GM12878 (cell line): Measurements from ENCODE around the gene APOC1. TPM values are rescaled to one million over a fixed set of nuclear protein-coding genes. Genes with fewer than 3 reads are reported as not detected.

ENCODE experiments used
- ATAC-seq: fragments of 200-7000 bp; cut with Tn5 transposase; 3 replicates; pipeline ENCODE4 v1.9.1; 2020; ENCODE audit warnings: mild to moderate bottlenecking, moderate library complexity
- BruUV-seq: library from RNA; stranded (reverse); fragments of 400-500 nt; replicated peaks from 2 replicates; lab custom pipeline; 2021; lab: Mats Ljungman, UMichigan
- CTCF ChIA-PET: fragments of 300-600 bp; sonication (Branson Sonifier 250); formaldehyde crosslinking; extraction: SDS; loops from one replicate; lab custom pipeline; 2021; ENCODE audit warnings: inconsistent platforms; lab: Yijun Ruan, JAX
- POLR2A ChIA-PET: fragments of 350-600 bp; formaldehyde crosslinking; extraction: SDS; loops from one replicate; lab custom pipeline; 2021; ENCODE audit warnings: inconsistent platforms; lab: Charles Lee
- RAD21 ChIA-PET: fragments of 300-600 bp; sonication (Branson Sonifier 250); formaldehyde crosslinking; loops from one replicate; lab custom pipeline; 2023; ENCODE audit warnings: antibody characterized with exemption; ENCODE audit not compliant: unreplicated experiment; lab: Charles Lee
- SMC1A ChIA-PET: fragments of 300-600 bp; sonication (Branson Sonifier 250); formaldehyde crosslinking; loops from one replicate; lab custom pipeline; 2023; ENCODE audit not compliant: unreplicated experiment, uncharacterized antibody; lab: Charles Lee
- DNase-seq: peaks from one replicate; pipeline ENCODE4 v3.0.0-alpha.2; 2011; ENCODE audit warnings: low read depth, low spot score
- FAIRE-seq: peaks from 3 replicates; lab custom pipeline; 2011; peaks lifted over from hg19 to GRCh38; lab: Jason Lieb, UNC
- H2AFZ ChIP-seq: 2 replicates; pipeline ENCODE4 v1.6.0; 2011; ENCODE audit warnings: low read depth, low read length, control low read depth; ENCODE audit not compliant: control insufficient read depth
- H3K27ac ChIP-seq: 2 replicates; pipeline ENCODE4 v1.5.1; 2011; ENCODE audit warnings: control low read depth; ENCODE audit not compliant: control insufficient read depth, insufficient read depth
- H3K27me3 ChIP-seq, 2 experiments: replicated peaks in 1 of 2; 2 replicates each; pipeline versions ENCODE4 v1.6.0 to v1.6.1; 2011; ENCODE audit warnings: low read length in 1 of 2; ENCODE audit not compliant: control insufficient read depth in 2 of 2, insufficient read depth in 2 of 2
- H3K36me3 ChIP-seq, 2 experiments: 2 replicates each; pipeline ENCODE4 v1.5.1; 2011; ENCODE audit warnings: low read length in 1 of 2; ENCODE audit not compliant: control insufficient read depth in 2 of 2, insufficient read depth in 2 of 2
- H3K4me1 ChIP-seq: 2 replicates; pipeline ENCODE4 v1.6.1; 2011; ENCODE audit warnings: mild to moderate bottlenecking, low read length, moderate library complexity, mixed read lengths; ENCODE audit not compliant: control insufficient read depth, insufficient read depth
- H3K4me2 ChIP-seq: 2 replicates; pipeline ENCODE4 v1.6.0; 2011; ENCODE audit warnings: control low read depth; ENCODE audit not compliant: control insufficient read depth, insufficient read depth
- H3K4me3 ChIP-seq: fragments of 200-600 bp; sonication (generic); 2 replicates; pipeline ENCODE4 v1.5.1; 2016
- H3K79me2 ChIP-seq: 2 replicates; pipeline ENCODE4 v1.6.0; 2011; ENCODE audit warnings: low read length; ENCODE audit not compliant: control insufficient read depth, insufficient read depth
- H3K9ac ChIP-seq: 2 replicates; pipeline ENCODE4 v1.8.0; 2011; ENCODE audit warnings: low read length, control low read depth, mixed read lengths; ENCODE audit not compliant: control insufficient read depth, insufficient read depth
- H3K9me3 ChIP-seq: replicated peaks from 3 replicates; pipeline ENCODE4 v1.5.1; 2011; ENCODE audit warnings: mild to moderate bottlenecking, low read length; ENCODE audit not compliant: control insufficient read depth, insufficient read depth
- H4K20me1 ChIP-seq: 2 replicates; pipeline ENCODE4 v1.6.0; 2011; ENCODE audit not compliant: control insufficient read depth, insufficient read depth
- CBFB ChIP-seq: IDR thresholded peaks from 2 replicates; pipeline ENCODE4 v1.6.1; 2016; ENCODE audit warnings: antibody characterized with exemption, low read depth
- CREB1 ChIP-seq: IDR thresholded peaks from 2 replicates; pipeline ENCODE4 v1.6.1; 2012; ENCODE audit warnings: low read depth, mild to moderate bottlenecking, inconsistent platforms
- HDAC6 ChIP-seq: fragments of 200-600 bp; sonication (generic); IDR thresholded peaks from one replicate; pipeline ENCODE4 v1.8.0; 2017; ENCODE audit warnings: antibody characterized with exemption; ENCODE audit not compliant: unreplicated experiment
- JUND ChIP-seq: IDR thresholded peaks from 2 replicates; pipeline ENCODE4 v1.6.1; 2012; ENCODE audit warnings: low read depth, mild to moderate bottlenecking, low read length, improper control_type of control experiment, moderate library complexity
- KLF5 ChIP-seq: fragments of 450-650 bp; IDR thresholded peaks from 2 replicates; pipeline ENCODE4 v1.6.1; 2014; ENCODE audit warnings: mild to moderate bottlenecking; ENCODE audit not compliant: partially characterized antibody
- PKNOX1 ChIP-seq: fragments of 450-650 bp; IDR thresholded peaks from 2 replicates; pipeline ENCODE4 v1.6.1; 2016; ENCODE audit warnings: mild to moderate bottlenecking
- RCOR1 ChIP-seq: conservative IDR thresholded peaks from 2 replicates; pipeline ENCODE4 v1.6.1; 2012; ENCODE audit warnings: low read depth, low read length, improper control_type of control experiment
- SMARCA5 ChIP-seq: fragments of 450-650 bp; IDR thresholded peaks from 2 replicates; pipeline ENCODE4 v1.6.1; 2017; ENCODE audit warnings: mild to moderate bottlenecking
- SPI1 ChIP-seq: IDR thresholded peaks from 2 replicates; pipeline ENCODE4 v1.6.1; 2011; ENCODE audit warnings: low read depth, mild to moderate bottlenecking, low read length, moderate library complexity, borderline replicate concordance; ENCODE audit not compliant: insufficient read depth
- ZNF217 ChIP-seq: fragments of 450-650 bp; IDR thresholded peaks from 2 replicates; pipeline ENCODE4 v1.6.1; 2017; ENCODE audit warnings: antibody characterized with exemption, mild to moderate bottlenecking
- WGBS: methylation state at CpG from one replicate; pipeline ENCODE4 v1.1.6; 2016; ENCODE audit warnings: low lambda C conversion rate; ENCODE audit not compliant: insufficient replicate concordance, insufficient coverage; ENCODE audit errors: missing lambda C conversion rate; 5-methylcytosine and 5-hydroxymethylcytosine counted together
- in situ Hi-C: fragments of 300-500 bp; cut with MboI; formaldehyde crosslinking; loops from 9 replicates; pipeline ENCODE4 v1.14.3; 2018; ENCODE audit warnings: mixed read lengths
- intact Hi-C: fragments of 100-400 bp; cut with micrococcal nuclease; formaldehyde crosslinking; loops from one replicate; pipeline ENCODE4 v1.14.2; 2022; ENCODE audit not compliant: unreplicated experiment
- polyA plus RNA-seq, 11 experiments: library from polyadenylated mRNA; depleted of rRNA in 4 of 11; unstranded in 6 of 11; stranded (reverse) in 5 of 11; fragments of >200 nt; fragmentation: Nextera tagmentation in 4 of 11; fragmentation: Illumina TruSeq in 1 of 11; extraction: Ambion mirVana in 4 of 11; extraction: Trizol in 1 of 11; gene quantifications; 1 replicate in 1 of 11; 2 replicates in 10 of 11; pipeline versions ENCODE4 v1.2.1 to v1.2.3, GENCODE V29; 2011 to 2016; ENCODE audit warnings: inconsistent platforms in 2 of 11, missing spikeins in 2 of 11, low read depth in 1 of 11
- total RNA-seq, 4 experiments: library from RNA; depleted of rRNA in 3 of 4; stranded (reverse); fragments of >200 nt in 3 of 4; fragmentation: Illumina TruSeq in 1 of 4; extraction: Trizol in 1 of 4; gene quantifications; 2 replicates each; pipeline versions ENCODE4 v1.2.1 to v1.2.3, GENCODE V29; 2013 to 2021
- TF ChIP-seq, protein P1 (sequence below): fragments of 450-650 bp; IDR thresholded peaks from 2 replicates; pipeline ENCODE4 v1.6.1; 2017; ENCODE audit warnings: low read depth, mild to moderate bottlenecking, moderate library complexity
- TF ChIP-seq, protein P2 (sequence below): IDR thresholded peaks from 2 replicates; pipeline ENCODE4 v1.6.1; 2012; ENCODE audit warnings: improper control_type of control experiment, low read depth, low read length; ENCODE audit not compliant: insufficient replicate concordance
- TF ChIP-seq, protein P3 (sequence below): IDR thresholded peaks from 2 replicates; pipeline ENCODE4 v1.6.1; 2012; ENCODE audit warnings: low read depth, low read length, improper control_type of control experiment
- TF ChIP-seq, protein P4 (sequence below): IDR thresholded peaks from 2 replicates; pipeline ENCODE4 v1.6.1; 2012; ENCODE audit warnings: low read length, inconsistent platforms

Gene APOC1
- total and polyA plus RNA-seq, 10 of the 15 experiments (the other 5 are each of a cell fraction or from before 2014, with no cell fraction given) = 0.73 to 4.0 (median 2.6) TPM

DNA sequence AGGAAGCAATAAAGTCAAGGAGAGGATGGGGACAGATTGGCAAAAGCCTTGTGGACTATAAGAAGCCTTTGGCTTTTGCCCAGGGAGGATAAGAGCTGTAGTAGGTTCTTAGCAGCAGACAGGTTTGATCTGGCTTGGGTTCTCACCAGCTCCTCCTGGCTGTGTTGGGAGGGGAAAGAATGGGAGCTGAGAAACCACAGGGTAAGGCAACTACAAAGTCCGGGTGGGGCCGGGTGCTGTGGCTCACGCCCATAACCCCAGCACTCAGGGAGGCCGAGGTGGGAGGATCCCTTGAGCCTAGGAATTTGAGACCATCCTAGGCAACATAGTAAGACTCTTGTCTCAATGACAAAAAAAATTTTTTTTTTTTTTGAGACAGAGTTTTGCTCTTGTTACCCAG lies 47.7 kb upstream of the APOC1 start:
- H3K9ac ChIP-seq = no peak overlapping the region
- no peak overlapping the region for H3K4me2 ChIP-seq
- SMC1A ChIA-PET = no interaction called here
- ATAC-seq (no peak), DNase-seq (no peak), FAIRE-seq (no peak)
- no peak overlapping the region for H3K27ac ChIP-seq
- no peak overlapping the region for H2AFZ ChIP-seq
- intact Hi-C loops = no loop called here
- no peaks in the 10 kb centered on the region for H3K79me2 ChIP-seq
- H3K4me1 ChIP-seq = no peaks in the 10 kb centered on the region
- H3K4me3 ChIP-seq = no peak overlapping the region
- in situ Hi-C loops = no loop called here
- no TSS peak for BruUV-seq
- POLR2A ChIA-PET = no interaction called here
- WGBS = 69% methylated on average over 4 of the region's 4 CpGs
- H3K9me3 ChIP-seq = no peaks in the 10 kb centered on the region
- CTCF ChIA-PET = no interaction called here
- no peaks in the 10 kb centered on the region for H3K36me3 ChIP-seq
- RAD21 ChIA-PET = no interaction called here
- H4K20me1 ChIP-seq = no peaks in the 10 kb centered on the region
- no peaks in the 10 kb centered on the region; a peak in 1 of 4 replicates for H3K27me3 ChIP-seq
- TF ChIP-seq CREB1 (no peak), CBFB (no peak), SPI1 (no peak), ZNF217 (no peak), HDAC6 (no peak), KLF5 (no peak), RCOR1 (no peak), JUND (no peak), SMARCA5 (no peak), PKNOX1 (no peak)
- TF ChIP-seq, protein P1, sequence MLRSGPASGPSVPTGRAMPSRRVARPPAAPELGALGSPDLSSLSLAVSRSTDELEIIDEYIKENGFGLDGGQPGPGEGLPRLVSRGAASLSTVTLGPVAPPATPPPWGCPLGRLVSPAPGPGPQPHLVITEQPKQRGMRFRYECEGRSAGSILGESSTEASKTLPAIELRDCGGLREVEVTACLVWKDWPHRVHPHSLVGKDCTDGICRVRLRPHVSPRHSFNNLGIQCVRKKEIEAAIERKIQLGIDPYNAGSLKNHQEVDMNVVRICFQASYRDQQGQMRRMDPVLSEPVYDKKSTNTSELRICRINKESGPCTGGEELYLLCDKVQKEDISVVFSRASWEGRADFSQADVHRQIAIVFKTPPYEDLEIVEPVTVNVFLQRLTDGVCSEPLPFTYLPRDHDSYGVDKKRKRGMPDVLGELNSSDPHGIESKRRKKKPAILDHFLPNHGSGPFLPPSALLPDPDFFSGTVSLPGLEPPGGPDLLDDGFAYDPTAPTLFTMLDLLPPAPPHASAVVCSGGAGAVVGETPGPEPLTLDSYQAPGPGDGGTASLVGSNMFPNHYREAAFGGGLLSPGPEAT = no peak
- TF ChIP-seq, protein P2, sequence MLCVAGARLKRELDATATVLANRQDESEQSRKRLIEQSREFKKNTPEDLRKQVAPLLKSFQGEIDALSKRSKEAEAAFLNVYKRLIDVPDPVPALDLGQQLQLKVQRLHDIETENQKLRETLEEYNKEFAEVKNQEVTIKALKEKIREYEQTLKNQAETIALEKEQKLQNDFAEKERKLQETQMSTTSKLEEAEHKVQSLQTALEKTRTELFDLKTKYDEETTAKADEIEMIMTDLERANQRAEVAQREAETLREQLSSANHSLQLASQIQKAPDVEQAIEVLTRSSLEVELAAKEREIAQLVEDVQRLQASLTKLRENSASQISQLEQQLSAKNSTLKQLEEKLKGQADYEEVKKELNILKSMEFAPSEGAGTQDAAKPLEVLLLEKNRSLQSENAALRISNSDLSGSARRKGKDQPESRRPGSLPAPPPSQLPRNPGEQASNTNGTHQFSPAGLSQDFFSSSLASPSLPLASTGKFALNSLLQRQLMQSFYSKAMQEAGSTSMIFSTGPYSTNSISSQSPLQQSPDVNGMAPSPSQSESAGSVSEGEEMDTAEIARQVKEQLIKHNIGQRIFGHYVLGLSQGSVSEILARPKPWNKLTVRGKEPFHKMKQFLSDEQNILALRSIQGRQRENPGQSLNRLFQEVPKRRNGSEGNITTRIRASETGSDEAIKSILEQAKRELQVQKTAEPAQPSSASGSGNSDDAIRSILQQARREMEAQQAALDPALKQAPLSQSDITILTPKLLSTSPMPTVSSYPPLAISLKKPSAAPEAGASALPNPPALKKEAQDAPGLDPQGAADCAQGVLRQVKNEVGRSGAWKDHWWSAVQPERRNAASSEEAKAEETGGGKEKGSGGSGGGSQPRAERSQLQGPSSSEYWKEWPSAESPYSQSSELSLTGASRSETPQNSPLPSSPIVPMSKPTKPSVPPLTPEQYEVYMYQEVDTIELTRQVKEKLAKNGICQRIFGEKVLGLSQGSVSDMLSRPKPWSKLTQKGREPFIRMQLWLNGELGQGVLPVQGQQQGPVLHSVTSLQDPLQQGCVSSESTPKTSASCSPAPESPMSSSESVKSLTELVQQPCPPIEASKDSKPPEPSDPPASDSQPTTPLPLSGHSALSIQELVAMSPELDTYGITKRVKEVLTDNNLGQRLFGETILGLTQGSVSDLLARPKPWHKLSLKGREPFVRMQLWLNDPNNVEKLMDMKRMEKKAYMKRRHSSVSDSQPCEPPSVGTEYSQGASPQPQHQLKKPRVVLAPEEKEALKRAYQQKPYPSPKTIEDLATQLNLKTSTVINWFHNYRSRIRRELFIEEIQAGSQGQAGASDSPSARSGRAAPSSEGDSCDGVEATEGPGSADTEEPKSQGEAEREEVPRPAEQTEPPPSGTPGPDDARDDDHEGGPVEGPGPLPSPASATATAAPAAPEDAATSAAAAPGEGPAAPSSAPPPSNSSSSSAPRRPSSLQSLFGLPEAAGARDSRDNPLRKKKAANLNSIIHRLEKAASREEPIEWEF = no peak
- TF ChIP-seq, protein P3, sequence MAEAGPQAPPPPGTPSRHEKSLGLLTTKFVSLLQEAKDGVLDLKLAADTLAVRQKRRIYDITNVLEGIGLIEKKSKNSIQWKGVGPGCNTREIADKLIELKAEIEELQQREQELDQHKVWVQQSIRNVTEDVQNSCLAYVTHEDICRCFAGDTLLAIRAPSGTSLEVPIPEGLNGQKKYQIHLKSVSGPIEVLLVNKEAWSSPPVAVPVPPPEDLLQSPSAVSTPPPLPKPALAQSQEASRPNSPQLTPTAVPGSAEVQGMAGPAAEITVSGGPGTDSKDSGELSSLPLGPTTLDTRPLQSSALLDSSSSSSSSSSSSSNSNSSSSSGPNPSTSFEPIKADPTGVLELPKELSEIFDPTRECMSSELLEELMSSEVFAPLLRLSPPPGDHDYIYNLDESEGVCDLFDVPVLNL = no peak
- TF ChIP-seq, protein P4, sequence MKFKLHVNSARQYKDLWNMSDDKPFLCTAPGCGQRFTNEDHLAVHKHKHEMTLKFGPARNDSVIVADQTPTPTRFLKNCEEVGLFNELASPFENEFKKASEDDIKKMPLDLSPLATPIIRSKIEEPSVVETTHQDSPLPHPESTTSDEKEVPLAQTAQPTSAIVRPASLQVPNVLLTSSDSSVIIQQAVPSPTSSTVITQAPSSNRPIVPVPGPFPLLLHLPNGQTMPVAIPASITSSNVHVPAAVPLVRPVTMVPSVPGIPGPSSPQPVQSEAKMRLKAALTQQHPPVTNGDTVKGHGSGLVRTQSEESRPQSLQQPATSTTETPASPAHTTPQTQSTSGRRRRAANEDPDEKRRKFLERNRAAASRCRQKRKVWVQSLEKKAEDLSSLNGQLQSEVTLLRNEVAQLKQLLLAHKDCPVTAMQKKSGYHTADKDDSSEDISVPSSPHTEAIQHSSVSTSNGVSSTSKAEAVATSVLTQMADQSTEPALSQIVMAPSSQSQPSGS = no peak
